NCI-H1694 (cell line): Measurements from ENCODE around the gene TCF7.

Experiments
- DNase-seq: peaks from one replicate; lab custom pipeline; 2025; lab: John Stamatoyannopoulos, UW

The TCF7 gene

DNA sequence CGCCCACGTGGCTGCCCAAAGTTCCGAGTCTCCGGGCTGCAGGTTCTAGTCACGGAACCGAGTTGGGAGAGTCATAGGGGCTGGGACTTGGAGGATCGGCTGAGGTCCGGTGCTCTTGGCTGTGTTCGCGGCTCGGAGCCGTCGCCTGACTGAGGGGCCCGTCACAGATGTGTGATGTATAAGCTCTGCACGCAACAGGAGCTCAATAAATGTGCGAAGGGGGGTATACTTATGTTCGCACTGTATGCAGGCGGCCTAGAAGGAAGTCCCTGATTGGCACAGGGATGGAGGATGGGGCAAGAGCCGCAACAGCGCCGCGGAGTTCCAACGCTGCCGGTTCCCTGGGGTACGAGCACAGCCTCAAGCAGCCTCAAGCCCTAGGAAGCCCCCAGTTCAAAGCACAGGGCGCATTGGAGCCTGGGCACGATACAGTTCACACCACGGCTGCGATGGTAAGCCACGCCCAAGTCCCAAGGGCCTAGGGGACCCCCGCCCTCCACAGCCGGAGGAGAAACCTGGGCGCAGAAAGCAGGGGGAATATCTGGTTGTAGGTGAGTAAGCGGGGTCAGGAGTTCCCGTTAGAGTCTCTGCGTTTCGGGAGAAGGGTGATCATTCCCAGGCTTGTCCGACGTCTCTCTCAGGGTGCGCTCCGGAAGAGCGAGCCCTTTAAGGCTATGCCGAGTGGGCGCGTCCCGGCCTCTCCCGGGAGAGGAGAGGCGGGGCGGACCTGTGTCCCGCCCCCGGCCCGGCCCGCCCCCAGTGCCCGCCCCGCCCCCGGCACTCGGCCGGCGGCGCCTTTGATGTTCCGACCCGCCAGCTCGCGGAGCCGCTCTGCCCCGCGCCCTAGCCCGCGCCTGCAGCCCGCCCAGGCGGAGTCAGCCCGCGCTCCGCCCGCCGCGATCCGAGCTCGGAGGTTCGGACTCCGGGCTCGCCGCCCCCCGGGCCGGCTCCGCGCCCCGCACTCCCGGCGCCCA lies at the start of gene TCF7:
Gene TCF7, plus strand, starts transcription at position 780 of the 974 bp plus-strand sequence. CDS start 226 bp downstream, outside the sequence.
- DNase-seq = peak; percentile 36

DNA sequence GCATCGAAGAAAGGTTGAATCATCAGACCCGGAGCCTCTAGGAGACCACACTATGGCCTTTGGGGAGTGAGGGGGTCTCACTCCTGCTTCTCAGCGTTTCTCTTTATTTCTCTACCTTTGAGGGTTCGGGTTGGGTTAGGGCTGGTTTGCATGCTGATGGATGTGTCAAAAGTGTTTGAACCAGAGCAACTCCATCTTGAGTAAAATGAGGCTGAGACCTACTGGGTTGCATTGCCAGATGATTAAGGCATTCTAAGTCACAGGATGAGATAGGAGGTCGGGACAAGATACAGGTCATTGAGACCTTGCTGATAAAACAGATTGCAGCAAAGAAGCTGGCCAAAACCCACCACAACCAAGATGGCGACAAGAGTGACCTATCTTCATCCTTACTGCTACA lies 44.9 kb upstream of the TCF7 start:
- no peak for DNase-seq

DNA sequence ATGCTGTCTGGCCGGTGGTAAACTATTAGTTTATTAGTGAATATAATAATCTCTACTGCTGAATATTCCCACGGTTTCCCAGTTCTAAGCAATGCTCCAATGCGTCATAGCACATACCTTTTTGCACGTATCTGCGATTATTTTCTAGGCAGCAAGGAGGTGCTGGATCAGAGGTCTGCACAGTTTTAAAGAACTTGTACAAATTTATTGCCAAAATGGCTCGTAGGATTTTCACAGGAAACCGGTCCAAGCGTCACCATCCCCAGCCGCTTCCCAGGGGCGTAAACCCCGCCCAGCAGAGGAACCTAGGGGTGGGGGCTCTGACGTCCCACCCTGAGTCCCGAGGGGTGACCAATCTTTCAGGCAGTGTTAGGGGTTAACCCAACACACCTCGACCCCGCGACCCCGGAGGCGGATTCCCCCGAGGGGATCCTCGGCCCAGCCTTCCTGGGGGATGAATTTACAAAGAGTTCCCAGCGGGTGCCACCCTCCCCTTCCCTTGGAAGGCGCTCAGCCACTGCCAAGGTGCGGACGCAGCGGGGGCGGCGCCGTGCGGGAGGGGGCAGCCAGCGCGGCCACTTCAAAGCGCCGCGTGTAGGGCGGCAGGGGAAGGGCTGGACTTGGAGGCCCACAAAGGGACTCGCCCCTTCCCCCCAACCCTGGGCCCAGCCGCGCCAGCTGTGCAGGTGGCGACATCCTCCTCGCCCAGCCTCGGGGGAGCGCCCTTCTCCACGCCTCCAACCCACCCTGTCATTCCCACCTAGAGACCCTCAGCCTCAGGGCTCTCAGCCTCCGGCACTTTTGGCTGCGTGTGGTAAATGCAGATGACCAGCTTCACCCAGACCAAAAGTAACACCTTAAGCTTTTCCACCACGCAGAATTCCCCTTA lies 43.5 kb upstream of the TCF7 start:
- DNase-seq = no peak

DNA sequence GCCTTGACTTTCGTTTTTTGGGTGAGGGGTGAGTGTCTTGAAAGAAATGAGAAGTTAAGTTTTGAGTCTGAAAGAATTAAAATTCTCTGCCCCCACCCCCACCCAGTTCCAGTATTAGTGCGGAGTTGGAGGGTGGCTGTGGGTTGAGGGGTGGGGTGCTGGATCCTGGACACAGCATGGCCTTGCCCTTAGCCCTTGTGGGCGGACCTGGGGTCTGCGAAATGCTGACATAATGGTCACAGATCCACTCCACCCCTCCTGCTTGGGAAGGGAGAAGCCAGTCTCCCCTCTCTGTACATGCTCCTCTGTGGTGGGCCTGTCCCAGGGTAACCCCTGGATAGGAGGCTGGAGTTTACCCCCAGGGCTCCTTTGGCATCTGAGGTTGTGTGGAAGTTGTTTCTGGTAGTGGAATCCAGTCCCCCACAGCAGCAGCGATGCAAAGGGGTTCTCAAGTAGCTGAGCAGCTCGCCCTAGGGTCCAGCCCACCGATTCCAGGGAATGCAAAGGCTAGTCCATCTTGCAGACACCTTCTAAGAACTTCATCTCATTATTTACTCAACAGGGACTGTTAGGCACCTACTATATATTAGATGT lies 42.8 kb upstream of the TCF7 start:
- no peak for DNase-seq

DNA sequence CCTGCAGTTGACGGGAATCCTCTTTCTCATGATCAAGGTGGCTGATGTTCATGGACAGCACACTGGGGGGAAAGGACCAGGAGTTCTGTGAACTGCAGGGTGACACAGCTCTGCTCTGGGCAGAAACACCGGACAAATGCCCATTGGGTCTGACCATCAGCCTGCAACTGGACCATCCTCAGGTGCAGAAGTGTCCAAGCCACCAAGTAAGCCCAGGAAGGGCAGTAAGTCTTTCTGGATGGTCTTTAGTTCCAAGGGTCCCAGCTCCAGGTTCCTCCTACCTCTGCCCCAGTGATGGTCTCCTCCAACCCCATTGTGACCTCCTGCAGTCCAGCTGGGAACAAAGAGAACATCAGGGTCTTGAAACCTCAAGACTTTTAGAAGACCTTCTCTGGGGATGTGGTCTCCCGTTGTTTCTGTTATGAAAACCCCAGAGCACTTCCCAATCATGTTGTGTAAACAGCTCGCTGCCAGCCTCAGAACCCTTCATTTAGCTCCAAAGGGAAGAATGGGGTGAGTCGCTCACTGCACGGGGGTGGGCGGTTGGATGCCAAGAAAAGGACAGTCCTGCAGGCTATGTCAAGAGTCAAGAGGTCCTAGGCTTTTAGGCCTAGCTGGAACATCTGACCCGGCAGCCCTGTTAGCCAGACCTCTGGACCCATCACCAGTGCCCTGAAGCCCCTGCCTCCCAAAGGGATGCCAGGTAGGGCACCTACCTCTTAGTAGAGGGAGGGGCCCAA lies 41.8 kb upstream of the TCF7 start:
- DNase-seq = no peak

DNA sequence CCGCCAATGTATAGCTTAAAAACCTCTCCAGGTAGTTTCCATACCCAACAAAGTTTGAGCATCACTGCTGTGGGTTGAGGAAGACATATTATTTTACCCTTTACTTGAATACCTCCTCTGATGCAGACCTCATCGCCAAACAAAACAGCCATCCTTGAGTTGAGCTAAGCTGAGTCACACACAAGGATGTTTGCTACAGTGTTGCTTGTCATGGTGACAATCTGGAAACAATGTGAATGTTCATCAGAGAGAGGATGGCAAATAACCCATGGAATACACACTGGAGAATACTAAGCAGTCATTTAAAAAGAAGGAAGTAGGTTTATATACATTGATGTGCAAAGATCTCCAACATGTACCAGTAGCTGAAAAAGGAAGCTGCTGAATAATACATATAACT lies 41.1 kb upstream of the TCF7 start:
- DNase-seq = no peak

DNA sequence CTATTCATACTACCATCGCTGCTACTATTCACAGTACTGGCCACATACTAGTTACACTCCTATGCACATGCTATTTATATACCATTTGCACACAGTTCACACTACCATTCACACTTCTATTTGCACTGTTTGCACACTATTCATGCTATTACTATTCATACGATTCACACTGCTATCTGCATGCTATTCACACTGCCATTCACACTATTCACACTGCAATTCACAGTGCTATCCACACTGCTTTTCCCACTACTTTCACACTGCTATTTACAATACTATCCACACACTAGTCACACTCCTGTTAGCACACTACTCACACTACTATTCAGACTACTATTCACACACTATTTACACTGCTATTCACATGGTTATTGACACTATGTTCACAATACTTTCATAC lies 39.4 kb upstream of the TCF7 start:
- no peak for DNase-seq

DNA sequence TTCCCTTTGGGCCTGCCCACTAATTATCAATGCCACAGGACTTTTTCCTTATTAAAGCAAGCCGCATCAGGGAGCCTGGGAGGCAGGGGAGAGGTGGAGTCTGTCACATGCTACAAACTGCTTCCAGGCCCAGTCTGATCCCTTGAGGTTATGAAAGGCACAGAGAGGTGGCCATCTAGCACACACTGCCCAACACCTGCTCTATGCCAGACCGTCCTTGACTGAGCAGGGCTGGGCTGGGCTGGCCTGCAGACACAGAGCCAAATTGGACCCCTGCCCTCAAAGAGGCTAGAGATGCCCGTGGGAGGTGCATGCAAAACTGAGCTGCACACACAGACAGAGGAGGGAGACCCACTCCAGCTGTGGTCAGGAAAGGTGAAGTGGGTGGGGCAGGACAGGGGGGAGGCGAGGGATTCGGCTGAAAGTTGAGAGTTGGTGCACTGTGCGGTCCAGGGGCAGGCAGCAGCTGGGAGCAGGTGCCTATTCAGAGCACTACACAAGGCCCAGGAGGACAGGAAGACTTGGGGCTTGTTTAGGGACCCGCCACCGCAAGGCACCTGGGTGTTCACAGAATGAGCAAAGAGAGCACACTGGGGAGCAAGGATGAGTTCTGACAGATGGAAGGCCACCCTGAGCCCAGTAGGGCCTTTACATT lies 36.4 kb upstream of the TCF7 start:
- no peak for DNase-seq

DNA sequence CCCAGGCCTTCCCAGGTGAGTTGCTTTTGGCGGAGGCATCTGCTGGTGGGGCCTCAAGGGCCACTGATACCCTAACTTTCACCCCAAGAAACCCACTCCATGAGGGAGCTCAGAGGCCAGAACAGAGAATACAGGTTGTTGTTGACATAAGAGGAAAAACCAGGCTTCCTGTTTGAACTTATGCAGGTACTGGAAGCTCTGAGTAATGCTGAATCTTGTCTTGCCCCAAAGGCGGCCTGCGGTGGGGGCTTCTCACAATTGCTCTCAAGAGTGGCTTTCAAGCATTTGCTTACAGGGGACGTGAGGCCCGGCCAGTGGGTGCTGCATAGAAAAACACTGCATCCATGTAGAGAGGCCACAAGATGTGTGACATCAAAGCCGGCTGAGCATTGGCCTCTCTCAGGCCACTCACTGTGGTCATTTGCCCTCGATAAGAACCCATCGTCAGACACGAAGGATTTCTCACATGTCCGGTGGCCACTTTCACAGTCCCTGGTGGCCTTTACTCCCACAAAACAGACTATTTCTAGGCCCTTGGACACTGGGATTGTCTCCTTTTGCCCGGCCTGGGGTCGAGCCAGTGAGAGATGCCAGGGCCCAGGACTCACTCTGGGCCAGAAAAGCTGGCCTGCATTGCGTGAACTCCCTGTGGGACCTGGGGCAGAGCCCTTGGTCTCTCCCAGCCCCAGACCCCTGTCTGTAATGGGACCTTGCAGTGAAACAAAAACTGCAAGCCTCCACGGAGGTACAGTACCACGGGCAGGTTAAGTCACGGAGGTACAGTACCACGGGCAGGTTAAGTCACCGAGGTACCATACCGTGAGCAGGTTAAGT lies 34.5 kb upstream of the TCF7 start:
- DNase-seq = no peak

DNA sequence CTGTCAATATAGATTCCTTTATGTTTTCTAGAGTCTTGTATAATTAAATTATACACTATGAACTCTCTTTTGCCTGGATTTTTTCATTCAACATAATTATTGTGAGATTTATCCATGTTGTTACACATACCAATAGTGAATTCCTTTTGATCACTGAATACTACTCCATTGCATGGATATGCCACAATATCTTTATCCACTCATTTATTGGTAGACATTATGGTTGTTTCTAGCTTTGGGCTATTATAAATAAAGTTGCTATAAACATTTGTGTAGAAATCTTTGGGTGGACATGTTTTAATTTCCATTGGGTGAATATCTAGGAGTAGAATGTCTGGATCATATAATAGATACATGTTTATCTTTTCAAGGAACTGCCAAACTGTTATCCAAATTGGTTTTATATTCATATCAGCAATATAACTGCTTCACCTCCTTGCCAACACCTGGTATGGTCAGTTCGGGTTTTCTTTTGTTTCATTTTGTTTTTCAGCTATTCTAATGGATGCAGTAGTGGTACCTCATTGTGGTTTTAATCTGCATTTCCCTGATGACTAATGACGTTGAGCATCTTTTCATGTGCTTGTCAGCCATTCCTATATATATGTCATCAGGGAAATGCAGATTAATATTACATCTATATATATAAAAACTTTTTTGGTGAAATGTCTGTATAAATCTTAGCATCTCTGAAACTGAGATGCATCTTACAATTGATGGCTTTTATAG lies 32.1 kb upstream of the TCF7 start:
- DNase-seq = no peak

DNA sequence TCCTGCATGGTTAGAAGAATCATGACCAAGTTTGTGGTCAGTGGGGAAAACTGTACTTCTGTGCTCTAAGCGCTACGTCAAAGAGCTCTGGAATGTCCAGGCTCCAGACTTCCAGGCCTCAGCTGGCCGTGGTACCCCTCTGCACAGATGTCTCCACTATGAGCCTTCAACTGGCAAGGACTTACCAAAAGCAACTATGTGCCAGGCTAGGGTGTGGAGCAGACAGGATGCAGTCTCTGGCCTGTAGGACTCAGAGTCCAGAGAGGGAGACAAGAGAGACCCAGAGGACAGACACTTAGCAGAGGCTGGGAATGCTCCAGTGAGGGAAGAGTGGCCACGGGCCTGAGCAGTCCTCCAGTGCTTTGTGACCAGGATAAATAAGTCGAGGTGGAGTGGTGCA lies 31.0 kb upstream of the TCF7 start:
- DNase-seq = no peak

DNA sequence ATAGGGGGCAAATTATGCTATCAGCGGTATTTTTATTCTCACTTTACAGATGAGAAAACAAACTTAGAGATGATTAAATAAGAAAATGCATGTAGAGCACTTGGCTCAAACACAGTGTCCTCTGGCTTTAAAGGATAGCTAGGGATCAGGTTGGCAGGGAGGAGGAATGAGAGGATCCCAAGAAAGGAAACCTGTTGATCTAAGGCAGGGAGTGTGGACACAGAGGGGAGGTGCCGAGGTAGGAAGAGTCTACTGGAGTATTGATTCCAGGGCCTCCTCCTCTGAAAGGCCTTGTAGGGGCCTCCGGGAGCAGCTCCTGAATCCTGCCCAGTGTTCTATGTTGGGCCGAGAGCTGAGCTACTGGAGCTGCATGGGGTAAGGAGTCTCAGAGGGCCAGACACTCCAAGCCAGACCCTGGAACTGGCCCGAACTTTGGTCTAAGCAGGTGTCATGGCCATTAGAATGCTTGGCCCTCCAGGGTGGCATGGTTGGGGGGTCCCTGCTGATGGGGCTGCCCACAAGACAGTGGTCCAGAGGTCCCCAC lies 30.4 kb upstream of the TCF7 start:
- no peak for DNase-seq

DNA sequence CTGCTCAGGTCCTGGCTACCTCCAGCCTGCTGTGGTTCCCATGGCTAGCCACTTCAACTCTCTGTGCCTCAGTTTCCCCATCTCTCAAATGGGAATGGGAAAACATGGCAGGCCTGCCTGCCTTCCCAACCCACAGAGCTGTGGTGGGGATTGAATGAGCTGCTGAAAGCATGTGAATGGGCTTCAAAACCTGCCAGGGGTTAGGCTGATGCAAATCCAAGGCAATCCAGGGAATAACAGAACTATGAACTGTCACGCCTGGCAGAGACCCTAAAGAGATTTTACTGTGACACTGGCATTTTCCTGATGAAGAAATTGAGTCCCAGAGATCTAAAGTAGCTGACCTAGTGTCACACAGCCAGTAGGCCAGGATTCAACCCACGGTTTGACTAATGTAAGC lies 29.9 kb upstream of the TCF7 start:
- no peak for DNase-seq

DNA sequence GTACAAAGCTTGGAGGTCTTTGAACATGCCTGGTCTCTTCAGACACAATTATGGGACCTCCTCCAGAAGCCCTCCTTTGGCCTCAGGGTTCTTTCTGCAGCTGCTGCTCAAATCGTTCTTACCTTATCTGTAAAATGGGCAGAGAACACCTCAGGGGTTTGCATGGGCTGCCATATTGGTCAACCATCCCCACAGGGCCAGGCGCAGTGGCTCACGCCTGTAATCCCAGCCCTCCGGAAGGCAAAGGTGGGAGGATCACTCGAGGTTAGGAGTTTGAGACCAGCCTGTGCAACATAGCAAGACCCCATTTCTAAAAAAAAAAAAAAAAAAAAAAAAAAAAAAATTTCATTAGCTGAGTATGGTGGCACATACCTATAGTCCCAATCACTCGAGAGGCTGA lies 29.1 kb upstream of the TCF7 start:
- no peak for DNase-seq

DNA sequence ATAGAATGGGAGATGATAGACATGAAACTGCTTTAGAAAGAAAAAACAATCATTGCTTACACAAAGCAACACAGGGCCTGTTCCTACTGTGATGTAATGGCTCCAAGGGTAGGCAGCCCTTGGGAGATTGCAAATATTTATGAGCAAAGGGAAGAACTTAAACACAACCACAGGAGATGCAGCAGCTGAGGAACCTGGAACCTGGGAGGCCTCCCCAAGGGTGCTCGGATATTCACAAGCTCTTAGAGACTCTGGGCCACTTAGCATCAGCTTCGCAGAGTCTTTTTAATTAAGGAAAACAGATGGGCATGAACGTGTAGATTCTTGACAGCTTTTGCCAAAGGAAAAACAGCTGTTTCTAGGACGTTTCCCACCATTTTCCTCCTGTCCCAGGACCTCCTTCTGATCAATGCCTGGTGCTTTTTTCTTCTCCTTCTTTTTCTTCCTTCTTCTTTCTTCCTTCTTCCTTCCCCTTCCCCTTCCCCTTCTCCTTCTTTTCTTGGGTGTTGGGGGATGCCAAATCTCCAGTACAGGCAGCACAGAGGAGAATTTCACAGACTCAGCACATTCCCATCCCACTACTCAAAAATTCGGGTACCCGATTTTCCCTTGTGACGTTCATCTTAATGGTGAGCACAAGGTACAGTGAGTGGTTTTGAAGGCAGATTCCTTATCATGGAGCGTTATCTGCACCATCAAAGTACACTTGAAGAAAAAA lies 28.1 kb upstream of the TCF7 start:
- no peak for DNase-seq

DNA sequence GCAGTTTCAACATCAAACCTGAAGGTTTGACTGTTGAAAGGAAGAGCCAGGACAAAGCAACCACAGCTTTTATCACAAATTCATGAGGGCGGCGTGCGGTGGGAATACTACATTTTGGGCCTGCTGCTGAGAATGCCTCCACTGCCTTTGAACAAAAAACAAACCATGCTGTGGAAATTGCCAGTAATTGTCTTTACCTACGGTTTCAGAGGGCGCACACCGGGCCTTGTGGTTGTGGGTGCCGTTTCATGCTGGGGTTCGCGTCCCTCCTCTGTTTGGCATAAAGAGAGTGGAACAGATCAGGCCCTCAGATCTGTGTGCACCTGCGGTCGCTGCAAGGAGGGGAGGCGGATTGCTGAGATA lies 27.6 kb upstream of the TCF7 start:
- DNase-seq = no peak

DNA sequence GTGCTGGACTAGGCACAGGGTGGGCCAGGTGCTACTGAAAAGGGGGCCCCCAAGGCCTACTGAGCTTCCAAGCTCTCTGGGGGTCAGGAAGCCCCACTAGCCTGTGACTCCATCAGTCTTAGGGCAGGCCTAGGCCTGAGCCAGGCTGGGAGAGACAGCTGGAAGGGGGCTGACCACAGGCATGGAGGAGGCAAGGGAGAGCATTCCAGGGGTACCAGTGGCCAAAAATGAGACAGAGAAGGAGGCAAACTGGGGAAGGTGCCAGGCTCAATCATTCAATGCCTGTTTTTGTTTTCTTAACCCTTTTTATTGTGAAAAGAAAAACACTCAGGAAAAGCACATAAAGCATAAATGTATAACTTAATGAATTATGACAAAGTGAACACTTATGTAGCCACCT lies 26.2 kb upstream of the TCF7 start:
- no peak for DNase-seq

DNA sequence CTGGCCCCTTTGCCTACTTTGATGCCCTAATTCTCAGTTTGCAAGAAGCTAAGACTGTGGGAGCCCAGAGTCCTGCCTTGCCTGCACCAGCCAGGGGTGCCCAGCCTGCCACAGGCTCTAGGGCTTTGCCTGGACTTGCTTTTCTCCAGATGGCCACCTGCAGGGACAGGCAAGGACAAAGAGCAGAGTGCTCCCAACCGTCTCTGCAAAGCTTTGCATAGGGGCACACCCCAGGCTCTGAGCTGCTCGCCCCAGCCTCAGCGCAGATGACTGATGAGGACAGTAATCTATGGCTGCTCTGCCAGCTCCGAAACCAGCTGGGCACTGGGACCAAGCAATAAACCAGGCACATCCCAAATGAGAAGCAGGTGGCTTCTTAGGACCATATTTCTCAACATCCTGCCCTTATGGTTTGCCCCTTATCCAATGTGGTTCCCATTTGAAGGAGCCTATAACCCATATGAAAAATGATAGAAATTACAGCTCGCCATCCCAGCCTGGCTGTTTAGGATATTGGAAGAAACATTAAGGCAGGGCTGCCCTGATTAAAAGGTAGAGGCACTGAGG lies 25.4 kb upstream of the TCF7 start:
- DNase-seq = no peak
